Left ventricle myocardium superior (tissue), 1 donor: ENCODE measurements around the gene MAB21L3. TPM values are rescaled to one million over a fixed set of nuclear protein-coding genes. Genes with fewer than 3 reads are reported as not detected.

Experiments
- ATAC-seq: fragments of 200-7000 bp; cut with Tn5 transposase; one replicate; pipeline ENCODE4 v1.9.1; 2020; ENCODE audit warnings: mild to moderate bottlenecking, moderate library complexity
- DNase-seq: peaks from one replicate; pipeline ENCODE4 v3.0.0-alpha.2; 2020
- intact Hi-C: fragments of 100-400 bp; cut with micrococcal nuclease; formaldehyde crosslinking; loops from one replicate; pipeline ENCODE4 v1.11.0; 2022
- total RNA-seq: library from RNA; stranded (reverse); fragmentation: NEBNext Ultra II Directional; extraction: Animal tissue kit (Norgen Biotek cat#: 25700); gene quantifications from one replicate; pipeline ENCODE4 v1.2.1, GENCODE V29; 2021
- donor health status: DM: no; HTN: yes; CAD: no; lungs with severe emphysema.

Gene MAB21L3
- total RNA-seq, 1 donor from 2014 or later = not detected

GRCh38 chr1:116179419-116179818 lies 68.2 kb downstream of the MAB21L3 start:
- ATAC-seq = no peak
- intact Hi-C loops = no loop called here
- no peak for DNase-seq

- no peak for ATAC-seq
- no peak for DNase-seq
- intact Hi-C loops = no loop called here
These were observed 68.8 kb downstream of the MAB21L3 start for GRCh38 chr1:116179964-116180363.

- peak; percentile 75 for ATAC-seq
- intact Hi-C loops = no loop called here
- no peak for DNase-seq
These were observed 71.0 kb downstream of the MAB21L3 start for GRCh38 chr1:116182019-116182714.

Other genes with a start within 250 kb of the MAB21L3 start
- gene SLC22A15, start 134.9 kb upstream of the MAB21L3 start, total RNA-seq = 11.5 TPM